ENCODE results near the gene RNASEH2B.

RNASEH2B gene

GRCh38 chr13:50889317-50889716, 20.3 kb upstream of the RNASEH2B start:
- no peak for DNase-seq (ENCODE audit: extremely low spot score)
- ChIA-PET CTCF (interaction anchor here (1.0 to 1.8 kb wide), 4 partner anchors 12 to 319 kb away, joined by 3 to 7 read pairs (median 4); no protein-coding TSS in a partner anchor), POLR2A (no interaction called here)
- no peak for TF ChIP-seq CTCF (IDR thresholded peaks at IDR 0.05; ENCODE audit: control extremely low read depth, extremely low read depth, low read depth, missing control alignments)

GRCh38 chr13:50891206-50891605, 18.4 kb upstream of the RNASEH2B start:
- ChIA-PET CTCF (interaction anchor here (0.6 to 5.4 kb wide), 11 partner anchors 11 to 915 kb away, joined by 3 to 41 read pairs (median 4); partner anchors contain the start of gene TRIM13), POLR2A (no interaction called here)
- no peak for TF ChIP-seq CTCF (IDR thresholded peaks at IDR 0.05; ENCODE audit: control extremely low read depth, extremely low read depth, low read depth, missing control alignments)
- no peak for DNase-seq (ENCODE audit: extremely low spot score)

- POLR2A ChIA-PET = no interaction called here
- DNase-seq (ENCODE audit: extremely low spot score) = peak; percentile 20
- TF ChIP-seq CTCF (IDR thresholded peaks at IDR 0.05; ENCODE audit: control extremely low read depth, extremely low read depth, low read depth, missing control alignments) = no peak
- CTCF ChIA-PET = interaction anchor here (1.0 to 5.4 kb wide), 10 partner anchors 10 to 956 kb away, joined by 3 to 41 read pairs (median 4); partner anchors contain the start of genes SPRYD7 and TRIM13
Measured at GRCh38 chr13:50892210-50892944, 17.2 kb upstream of the RNASEH2B start.

GRCh38 chr13:50893211-50893852, 16.3 kb upstream of the RNASEH2B start:
- POLR2A ChIA-PET = no interaction called here
- peak; percentile 42 for DNase-seq (ENCODE audit: extremely low spot score)
- TF ChIP-seq CTCF (IDR thresholded peaks at IDR 0.05; ENCODE audit: control extremely low read depth, extremely low read depth, low read depth, missing control alignments) = no peak
- CTCF ChIA-PET = interaction anchor here (0.9 to 5.4 kb wide), 5 partner anchors 15 to 957 kb away, joined by 3 to 41 read pairs (median 4); partner anchors contain the start of gene SPRYD7

- ChIA-PET CTCF (interaction anchor here (5.4 kb wide), 1 partner anchor 18 kb away, joined by 41 read pairs; no protein-coding TSS in a partner anchor), POLR2A (no interaction called here)
- TF ChIP-seq CTCF (IDR thresholded peaks at IDR 0.05; ENCODE audit: control extremely low read depth, extremely low read depth, low read depth, missing control alignments) = no peak
- DNase-seq (ENCODE audit: extremely low spot score) = no peak
Measured at GRCh38 chr13:50894012-50894411, 15.6 kb upstream of the RNASEH2B start.

GRCh38 chr13:50894504-50894903, 15.1 kb upstream of the RNASEH2B start:
- no peak for DNase-seq (ENCODE audit: extremely low spot score)
- POLR2A ChIA-PET = no interaction called here
- CTCF ChIA-PET = interaction anchor here (1.0 to 5.4 kb wide), 2 partner anchors 18 to 958 kb away, joined by 3 to 41 read pairs; partner anchors contain the start of gene SPRYD7
- no peak for TF ChIP-seq CTCF (IDR thresholded peaks at IDR 0.05; ENCODE audit: control extremely low read depth, extremely low read depth, low read depth, missing control alignments)
